ENCODE data around the gene TMEM125.

TMEM125 gene

GRCh38 chr1:43274804-43275180 is 5.0 kb downstream of the TMEM125 start:
- DNase-seq, result no peak

- DNase-seq, result no peak
Measured at GRCh38 chr1:43275826-43276620, 6.2 kb downstream of the TMEM125 start.

- DNase-seq, result no peak
Measured at GRCh38 chr1:43276673-43277072, 6.9 kb downstream of the TMEM125 start.

GRCh38 chr1:43277116-43277876 is 7.5 kb downstream of the TMEM125 start:
- DNase-seq, result no peak

GRCh38 chr1:43279161-43279560 is 9.4 kb downstream of the TMEM125 start:
- DNase-seq, result no peak

DNA sequence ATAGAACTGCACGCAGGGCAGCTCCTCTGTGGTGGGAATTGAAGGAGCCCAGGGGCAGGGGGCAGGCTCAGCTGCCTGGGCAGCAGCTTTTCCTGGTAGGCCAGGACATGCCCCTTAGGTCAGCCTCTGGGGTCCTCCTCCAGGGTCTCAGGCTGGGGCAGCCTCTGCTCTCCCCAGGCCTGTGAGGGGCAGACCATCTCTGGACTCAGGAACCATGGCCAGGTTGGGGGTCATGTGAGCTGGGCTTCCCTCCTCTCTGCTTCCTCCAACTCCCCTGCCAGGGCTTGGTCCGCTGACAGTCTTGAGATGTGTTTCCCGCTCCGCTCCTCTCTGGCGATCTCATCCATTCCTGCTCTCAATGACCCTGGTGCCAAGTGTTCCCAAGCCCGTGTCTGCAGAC is 9.9 kb downstream of the TMEM125 start:
- no peak for DNase-seq

DNA sequence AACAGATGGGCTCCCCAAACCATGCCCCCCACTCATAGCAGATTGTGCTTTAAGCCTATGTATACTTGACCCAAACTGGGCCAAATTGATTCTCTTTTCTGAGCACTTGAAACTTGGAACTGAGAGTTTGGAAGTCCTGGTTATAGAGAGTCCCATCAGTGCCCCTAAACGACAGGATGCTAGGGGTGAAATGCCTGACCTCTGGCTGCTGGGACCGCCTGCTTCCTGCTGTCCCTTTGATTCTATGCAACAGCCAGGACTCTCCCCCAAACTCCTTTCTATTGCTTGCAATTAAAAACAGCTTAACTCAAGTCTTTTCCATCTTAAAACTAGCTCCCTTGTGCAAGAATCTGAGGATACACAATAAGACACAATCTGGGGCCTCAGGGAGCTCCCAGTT is 10.9 kb downstream of the TMEM125 start:
- no peak for DNase-seq

GRCh38 chr1:43282220-43283195 is 12.7 kb downstream of the TMEM125 start:
- no peak for DNase-seq

DNA sequence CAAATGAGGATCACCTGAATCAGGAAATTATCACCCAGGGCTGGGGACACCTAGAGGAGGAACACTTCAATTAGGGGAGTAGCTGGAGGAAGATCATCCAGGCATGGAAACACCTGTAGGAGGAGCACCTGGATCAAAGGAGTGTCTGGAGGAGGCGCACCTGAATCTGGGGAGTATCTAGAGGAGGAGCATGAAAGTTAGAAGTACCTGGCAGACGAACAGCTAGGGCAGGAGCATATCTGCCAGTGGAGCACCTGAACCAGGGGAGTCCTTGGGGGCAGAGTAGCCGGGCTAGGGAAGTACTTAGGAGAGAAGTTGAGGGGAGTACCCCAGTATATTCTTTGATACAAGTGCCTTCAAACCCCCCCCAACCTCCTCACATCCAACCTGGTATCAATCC is 14.3 kb downstream of the TMEM125 start:
- no peak for DNase-seq

DNA sequence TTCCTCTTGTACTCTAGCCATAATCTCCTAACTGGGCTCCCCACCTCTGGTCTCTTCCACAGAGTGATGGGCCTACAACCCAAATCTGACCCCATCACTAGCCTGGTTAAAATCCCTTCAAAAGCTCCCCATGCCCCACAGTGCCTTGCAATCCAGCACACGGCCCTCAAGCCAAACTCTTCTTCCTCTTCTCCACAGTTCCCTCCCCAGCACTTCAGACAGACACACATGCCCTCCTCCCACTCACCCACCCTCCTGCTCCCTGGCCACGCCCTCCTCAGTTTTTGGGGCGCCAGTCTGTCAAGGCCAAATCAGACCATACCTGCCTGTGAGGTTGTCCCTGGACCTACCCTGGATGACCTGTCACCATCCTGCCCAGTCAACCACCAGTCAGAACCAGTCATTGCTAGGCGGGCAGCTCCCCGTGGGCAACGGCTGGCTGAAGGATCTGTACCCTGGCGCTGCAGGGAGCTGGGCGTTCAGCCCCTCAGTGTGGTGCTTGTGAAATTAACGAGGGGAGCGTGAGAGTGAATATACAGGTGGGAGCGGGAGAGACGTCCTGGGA is 14.8 kb downstream of the TMEM125 start:
- DNase-seq, result no peak

- DNase-seq, result no peak
Measured at GRCh38 chr1:43285269-43285990, 15.6 kb downstream of the TMEM125 start, which contains the start of gene C1orf210. Gene C1orf210 (minus strand): TSS chr1:43285581. CDS start chr1:43283270, 2,311 bp downstream.

DNA sequence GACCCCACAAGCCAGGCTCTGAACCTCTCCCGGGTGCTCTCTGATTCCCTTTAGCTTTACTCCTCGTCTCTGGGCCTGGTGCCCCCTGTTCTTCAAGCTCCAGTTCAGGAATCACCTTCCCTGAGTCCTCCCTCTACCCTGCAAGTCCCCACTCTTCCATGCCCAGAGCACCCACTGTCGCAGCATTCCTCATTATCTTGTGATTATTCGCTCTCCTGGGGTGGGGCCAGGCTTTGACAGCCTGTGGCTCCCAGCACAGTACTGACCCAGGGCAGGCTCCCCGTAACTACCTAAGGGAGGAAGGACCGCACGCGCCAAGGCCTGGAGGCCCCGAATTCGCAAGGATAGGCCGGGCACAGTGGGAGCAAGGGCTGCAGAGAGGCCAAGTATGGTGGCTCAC is 16.3 kb downstream of the TMEM125 start:
- DNase-seq, result no peak

GRCh38 chr1:43286533-43286932 is 16.8 kb downstream of the TMEM125 start:
- no peak for DNase-seq

- DNase-seq, result no peak
Measured at GRCh38 chr1:43288058-43288784, 18.4 kb downstream of the TMEM125 start.

DNA sequence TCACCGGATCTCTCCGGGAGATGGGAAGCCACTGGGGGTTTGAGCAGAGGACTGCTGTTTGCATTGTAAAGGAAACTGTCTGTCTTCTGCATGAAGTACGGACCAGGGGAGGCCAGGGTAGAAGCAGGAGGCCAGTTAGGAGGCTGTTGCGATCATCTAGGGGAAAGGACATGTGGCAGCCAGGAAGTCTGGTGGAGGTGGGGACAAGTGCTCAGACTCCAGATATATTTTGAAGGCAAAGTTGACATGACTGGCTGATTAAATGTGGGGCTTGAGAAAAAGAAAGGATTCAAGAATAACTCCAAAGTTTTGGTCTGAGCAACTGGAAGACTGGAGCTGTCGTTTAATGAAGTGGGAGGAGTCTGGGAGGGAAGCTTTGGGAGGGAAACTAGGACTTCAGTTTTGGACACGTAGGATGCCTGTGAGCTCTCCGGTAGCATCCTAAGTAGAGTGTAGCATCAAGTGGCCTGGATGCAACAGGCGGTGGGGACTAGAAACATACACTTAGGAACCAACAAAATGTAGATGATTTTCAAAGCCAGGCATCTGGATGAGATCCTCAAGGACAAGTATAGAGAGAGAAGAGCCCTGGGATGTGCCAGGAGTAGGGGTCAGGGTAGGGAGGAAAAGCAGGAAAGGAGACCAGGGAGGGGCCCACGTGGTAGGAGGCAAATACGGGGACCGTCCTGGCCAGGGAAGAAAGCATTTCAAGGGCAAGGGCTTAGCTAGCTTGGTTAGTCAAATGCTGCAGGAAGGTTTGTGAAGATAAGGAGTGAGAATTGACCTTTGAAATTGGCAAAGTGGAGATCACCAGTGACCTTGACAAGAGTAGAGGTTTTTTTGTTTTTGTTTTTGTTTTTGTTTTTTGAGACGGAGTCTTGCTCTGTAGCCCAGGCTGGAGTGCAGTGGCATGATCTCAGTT is 19.3 kb downstream of the TMEM125 start:
- no peak for DNase-seq

- peak; percentile 48 for DNase-seq
Measured at GRCh38 chr1:43292216-43292615, 22.4 kb downstream of the TMEM125 start.

DNA sequence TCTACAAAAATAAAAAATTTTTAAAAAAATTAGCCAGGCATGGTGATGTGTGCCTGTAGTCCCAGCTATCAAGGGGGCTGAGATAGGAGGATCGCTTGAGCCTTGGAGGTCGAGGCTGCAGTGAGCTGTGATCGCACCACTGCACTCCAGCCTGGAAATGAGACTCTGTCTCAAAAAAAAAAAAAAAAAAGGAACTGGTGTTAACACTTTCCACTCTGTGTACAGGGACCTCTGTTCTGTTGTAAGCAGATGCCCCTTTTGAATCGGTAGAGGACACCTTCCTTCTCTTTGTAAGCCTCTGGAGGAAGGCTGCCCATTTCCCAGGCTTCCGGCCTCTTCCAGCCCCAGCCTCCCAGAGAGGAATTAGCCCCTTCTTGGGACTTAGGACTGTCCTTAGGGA is 22.9 kb downstream of the TMEM125 start:
- no peak for DNase-seq

DNA sequence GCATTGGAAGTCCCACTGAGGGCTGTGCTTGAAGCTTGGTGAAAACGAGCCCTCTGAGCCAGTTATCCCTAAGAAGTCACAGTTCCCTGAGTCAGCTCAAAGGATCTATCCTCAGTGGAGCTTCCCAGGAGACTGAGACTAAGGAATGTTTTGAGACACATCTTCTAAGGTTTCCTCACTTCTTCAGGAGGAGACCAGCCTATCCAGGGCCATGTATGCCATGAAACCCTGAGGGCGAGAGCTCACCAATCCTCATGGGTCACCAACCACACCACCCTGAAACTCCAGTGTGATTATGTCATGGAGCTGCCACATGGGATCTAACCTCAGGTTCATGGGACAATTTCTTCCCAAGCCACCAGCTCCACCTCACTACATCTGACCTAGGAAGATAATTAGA is 23.4 kb downstream of the TMEM125 start:
- no peak for DNase-seq

- DNase-seq, result no peak
Measured at GRCh38 chr1:43293896-43294760, 24.3 kb downstream of the TMEM125 start.
